ENCODE measurements around the gene POLD3.
"Not testable (repeated sequence)": the region's sequence is repeated elsewhere in the genome, so short reads cannot be mapped to it uniquely, and the experiment has no call there.

Gene POLD3

DNA sequence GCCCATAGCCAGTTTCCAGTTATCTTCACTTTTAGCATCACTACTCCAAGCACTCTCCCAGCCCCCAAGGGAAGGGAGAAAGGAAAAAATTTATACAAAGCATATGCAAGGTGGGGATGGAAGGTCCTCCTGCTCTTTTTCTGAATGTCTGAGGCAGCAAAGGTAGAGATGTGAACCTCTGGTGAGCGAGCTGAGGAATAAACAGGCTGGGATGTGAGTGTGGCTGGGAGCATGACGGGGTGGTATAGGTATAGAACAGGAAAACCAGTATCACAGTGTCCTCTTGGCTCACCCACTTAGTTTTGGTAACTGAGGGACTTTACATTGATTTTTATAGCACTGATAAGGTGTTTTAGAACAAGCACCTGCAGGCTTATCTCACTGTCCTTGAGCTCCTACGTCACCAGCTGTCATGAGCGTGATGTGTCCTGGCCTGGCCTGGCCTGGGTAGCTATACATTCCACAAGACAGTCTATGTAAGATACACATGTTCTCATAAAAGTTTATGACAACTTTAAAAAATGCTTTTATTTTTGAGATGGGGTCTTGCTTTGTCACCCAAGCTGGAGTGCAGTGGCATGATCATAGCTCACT, 10.3 kb upstream of the POLD3 start:
- no peak for DNase-seq (ENCODE audit: extremely low read depth in 1 of 2, low read depth in 1 of 2)

- DNase-seq (ENCODE audit: extremely low read depth in 1 of 2, low read depth in 1 of 2) = no peak
Measured at GRCh38 chr11:74583024-74583624, 9.3 kb upstream of the POLD3 start.

DNA sequence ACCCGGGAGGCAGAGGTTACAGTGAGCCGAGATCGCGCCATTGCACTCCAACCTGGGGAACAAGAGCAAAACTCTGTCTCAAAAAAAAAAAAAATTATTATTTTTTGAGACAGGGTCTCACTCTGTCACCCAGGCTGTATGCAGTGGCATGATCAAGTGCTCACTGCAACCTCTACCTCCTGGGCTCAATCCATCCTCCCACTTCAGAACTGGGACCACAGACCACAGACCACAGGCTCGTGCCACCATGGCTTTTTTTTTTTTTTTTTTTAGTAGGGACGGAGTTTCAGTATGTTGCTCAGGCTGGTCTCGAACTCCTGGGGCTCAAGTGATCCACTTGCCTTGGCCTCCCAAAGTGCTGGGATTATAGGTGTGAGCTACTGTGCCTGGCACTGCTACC, 1.9 kb upstream of the POLD3 start:
- not testable (repeated sequence) for DNase-seq (ENCODE audit: extremely low read depth in 1 of 2, low read depth in 1 of 2)

GRCh38 chr11:74592063-74592440, 330 bp upstream of the POLD3 start:
- no peak for DNase-seq (ENCODE audit: extremely low read depth in 1 of 2, low read depth in 1 of 2)

GRCh38 chr11:74593463-74593862, 1.1 kb downstream of the POLD3 start:
- no peak for DNase-seq (ENCODE audit: extremely low read depth in 1 of 2, low read depth in 1 of 2)

- no peak for DNase-seq (ENCODE audit: extremely low read depth in 1 of 2, low read depth in 1 of 2)
Measured at GRCh38 chr11:74602637-74603556, 10.5 kb downstream of the POLD3 start.

- DNase-seq (ENCODE audit: extremely low read depth in 1 of 2, low read depth in 1 of 2) = no peak
Measured at GRCh38 chr11:74603845-74604244, 11.5 kb downstream of the POLD3 start.

- no peak for DNase-seq (ENCODE audit: extremely low read depth in 1 of 2, low read depth in 1 of 2)
Measured at GRCh38 chr11:74604311-74604710, 11.9 kb downstream of the POLD3 start.

GRCh38 chr11:74605403-74605802, 13.0 kb downstream of the POLD3 start:
- no peak for DNase-seq (ENCODE audit: extremely low read depth in 1 of 2, low read depth in 1 of 2)

DNA sequence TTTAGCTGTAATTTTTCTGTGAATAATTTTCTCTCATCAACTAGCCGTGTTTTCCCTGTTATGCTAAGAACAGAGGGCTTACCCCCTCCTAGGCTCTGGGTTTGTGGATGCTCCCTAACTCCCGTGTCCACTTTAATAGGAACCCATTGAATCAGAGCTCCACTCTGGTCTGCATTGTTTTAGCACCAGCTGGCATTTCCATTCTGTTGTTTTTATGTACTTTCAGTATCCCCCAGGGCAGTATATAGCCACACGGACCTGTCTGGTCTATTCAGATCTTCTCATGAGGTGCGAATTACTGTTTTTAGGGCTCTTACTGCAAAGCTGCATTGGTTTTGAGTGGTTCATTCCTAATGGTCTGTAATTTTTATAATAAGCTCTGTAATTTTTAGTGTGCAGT, 16.0 kb downstream of the POLD3 start:
- no peak for DNase-seq (ENCODE audit: extremely low read depth in 1 of 2, low read depth in 1 of 2)

GRCh38 chr11:74611369-74611861, 19.0 kb downstream of the POLD3 start:
- no peak for DNase-seq (ENCODE audit: extremely low read depth in 1 of 2, low read depth in 1 of 2)

GRCh38 chr11:74612877-74613276, 20.5 kb downstream of the POLD3 start:
- DNase-seq (ENCODE audit: extremely low read depth in 1 of 2, low read depth in 1 of 2) = no peak

- no peak for DNase-seq (ENCODE audit: extremely low read depth in 1 of 2, low read depth in 1 of 2)
Measured at GRCh38 chr11:74615311-74615710, 22.9 kb downstream of the POLD3 start.

DNA sequence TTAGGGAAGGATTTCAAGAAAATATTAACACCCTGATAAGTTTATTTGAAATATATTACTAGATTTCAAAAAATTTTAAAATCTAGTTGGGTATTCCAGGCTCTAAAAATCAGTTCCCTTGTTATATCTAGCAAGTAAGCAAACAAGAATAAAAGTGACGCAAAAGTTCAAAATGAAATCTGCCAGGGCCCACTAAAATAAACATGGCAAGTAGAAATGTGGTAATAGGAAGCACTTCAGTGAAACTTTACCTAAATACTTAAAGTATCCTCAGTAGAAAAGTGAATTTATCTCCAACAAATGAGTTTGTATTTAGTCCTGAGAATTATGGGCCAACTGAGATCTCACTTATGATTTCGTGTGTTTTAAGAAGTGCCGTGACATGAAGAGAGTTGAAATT, 23.6 kb downstream of the POLD3 start:
- DNase-seq (ENCODE audit: extremely low read depth in 1 of 2, low read depth in 1 of 2) = no peak

DNA sequence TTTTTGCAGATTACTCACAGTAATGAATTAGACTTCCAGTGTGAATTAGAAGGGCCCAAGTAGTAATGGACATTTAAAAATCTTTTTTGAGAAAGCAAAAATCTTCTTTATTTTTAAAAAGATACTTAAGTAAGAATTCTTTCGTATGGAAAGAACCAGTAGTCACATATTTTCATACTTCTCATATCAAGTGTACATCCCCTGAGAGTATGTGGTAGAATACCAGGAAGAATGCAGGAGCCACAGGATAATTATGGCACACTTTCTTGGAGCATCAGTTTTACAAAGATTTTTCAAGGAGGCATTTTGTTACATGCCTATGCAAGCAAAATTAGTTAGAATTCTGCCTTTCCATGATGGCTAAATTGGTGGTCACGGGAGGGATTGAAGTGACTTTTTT, 28.1 kb downstream of the POLD3 start:
- DNase-seq (ENCODE audit: extremely low read depth in 1 of 2, low read depth in 1 of 2) = no peak

DNA sequence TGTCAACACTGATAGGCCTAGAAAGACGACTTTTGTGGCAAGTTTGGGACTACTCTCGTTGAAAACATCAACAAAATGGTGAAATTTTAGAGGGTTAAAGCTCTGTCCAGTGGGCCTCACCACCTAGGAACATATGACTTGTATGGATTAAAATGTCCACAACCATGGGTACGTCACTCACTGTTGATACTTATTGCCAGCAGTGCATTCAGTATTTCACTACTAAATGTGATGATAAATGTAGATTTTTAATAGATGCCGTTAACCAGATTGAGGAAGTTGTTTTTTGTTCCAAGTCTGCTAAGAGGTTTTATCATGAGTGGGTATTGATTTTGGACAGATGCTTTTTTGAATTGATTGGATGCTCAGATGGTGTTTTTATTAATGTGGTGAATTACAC, 33.7 kb downstream of the POLD3 start:
- DNase-seq (ENCODE audit: extremely low read depth in 1 of 2, low read depth in 1 of 2) = no peak

- DNase-seq (ENCODE audit: extremely low read depth in 1 of 2, low read depth in 1 of 2) = no peak
Measured at GRCh38 chr11:74626604-74627003, 34.2 kb downstream of the POLD3 start.

DNA sequence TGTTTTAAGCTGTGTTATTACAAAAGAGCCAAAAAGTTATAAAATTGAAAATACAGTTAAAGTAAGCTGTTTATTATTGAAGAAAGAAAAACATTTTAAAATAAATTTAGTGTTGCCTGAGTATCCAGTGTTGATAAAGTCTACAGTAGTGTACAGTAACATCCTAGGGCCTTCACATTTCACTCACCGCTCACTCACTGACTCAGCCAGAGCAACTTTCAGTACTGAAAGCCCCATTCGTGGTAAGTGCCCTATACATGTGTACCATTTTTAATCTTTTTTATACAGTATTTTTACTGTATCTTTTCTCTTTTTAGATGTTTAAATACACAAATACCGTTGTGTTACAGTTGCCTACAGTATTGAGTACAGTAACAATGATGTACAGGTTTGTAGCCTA, 35.0 kb downstream of the POLD3 start:
- DNase-seq (ENCODE audit: extremely low read depth in 1 of 2, low read depth in 1 of 2) = peak in 1 of 2 donors; percentile 9

DNA sequence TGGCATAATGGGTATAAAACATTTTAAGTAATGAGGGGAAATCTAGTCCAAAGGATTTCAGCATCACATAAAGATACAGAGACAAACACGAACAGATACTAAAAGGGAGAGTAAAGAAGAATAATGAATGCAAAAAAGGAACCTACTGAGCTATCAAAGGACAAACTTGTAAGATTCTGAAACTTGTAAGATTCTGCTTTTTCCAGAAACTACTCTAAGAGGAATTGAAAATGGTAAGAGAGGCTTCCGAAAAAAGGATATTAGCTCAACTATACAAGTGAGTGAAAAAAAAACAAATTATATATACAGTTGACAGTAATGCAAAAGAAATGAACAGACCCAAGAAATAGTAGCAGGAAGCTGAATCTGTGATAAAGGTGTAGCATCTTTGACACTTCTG, 37.7 kb downstream of the POLD3 start:
- DNase-seq (ENCODE audit: extremely low read depth in 1 of 2, low read depth in 1 of 2) = no peak

DNA sequence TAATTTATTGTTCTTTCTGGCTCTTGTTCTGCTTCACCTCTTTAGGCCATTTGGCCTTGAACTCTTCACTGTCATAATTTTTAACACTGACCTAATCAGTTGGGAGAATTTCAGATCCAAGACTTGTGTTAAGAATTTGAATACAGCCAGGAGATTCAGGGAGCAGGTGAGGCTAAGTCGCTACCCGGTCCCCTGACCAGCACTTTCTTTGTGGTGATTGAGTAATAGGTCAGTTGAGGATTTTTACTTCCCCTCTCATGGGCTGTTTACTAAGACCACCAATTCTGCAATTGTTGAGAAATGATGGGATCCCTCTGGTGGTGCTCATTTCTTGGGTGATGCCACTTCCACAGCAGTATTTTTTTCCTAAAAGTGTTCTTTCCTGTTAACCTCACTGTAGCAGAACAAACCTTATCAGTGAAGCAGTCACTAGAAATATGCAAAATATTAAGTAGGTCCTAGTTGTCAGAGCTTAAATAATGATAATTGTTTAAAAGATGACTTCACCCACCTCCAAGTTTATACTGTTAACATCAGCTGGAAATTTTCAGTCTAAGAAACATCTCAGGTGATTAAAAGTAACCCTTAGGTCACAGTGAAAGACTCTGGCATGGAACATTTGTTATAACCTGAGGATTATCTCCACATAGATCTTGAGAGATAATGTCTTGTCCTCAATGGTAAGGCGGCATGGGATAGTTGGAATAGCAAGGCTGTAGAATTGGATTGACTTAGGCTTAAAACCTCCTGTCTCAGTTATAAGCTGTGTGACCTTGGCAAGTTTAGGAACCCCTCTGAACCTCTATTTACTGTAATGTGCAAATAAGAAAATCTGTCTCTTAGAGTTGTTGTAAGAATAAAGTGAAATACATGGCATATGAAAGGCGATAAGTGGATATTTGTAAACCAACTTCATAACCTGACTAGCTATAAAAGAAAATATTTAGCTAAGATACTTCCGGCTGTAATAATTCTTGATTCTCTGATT, 41.3 kb downstream of the POLD3 start:
- no peak for DNase-seq (ENCODE audit: extremely low read depth in 1 of 2, low read depth in 1 of 2)

DNA sequence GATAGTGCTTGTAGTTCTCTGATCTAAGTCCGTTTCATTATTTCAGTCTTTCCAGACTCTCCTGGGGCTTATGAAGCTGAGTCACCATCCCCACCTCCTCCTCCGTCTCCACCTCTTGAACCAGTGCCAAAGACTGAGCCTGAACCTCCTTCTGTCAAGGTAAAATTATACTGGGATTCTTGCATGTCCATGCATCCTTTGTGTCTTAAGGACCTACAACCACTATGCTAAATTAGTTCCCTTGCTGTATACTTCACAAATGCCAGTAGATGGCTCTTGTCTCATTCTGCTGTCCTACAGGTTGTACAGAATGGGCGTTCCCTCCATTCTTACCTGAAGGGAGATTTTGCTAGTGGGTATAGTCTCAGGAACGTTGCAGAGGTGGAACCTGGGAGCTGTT, 42.2 kb downstream of the POLD3 start:
- no peak for DNase-seq (ENCODE audit: extremely low read depth in 1 of 2, low read depth in 1 of 2)
